Measurements from ENCODE around the gene PDE4A. TPM values are rescaled to one million over a fixed set of nuclear protein-coding genes. Genes with fewer than 3 reads are reported as not detected.
A peak's percentile ranks its signal among the peaks of the same experiment; 100 is the strongest.

Gene PDE4A
- total RNA-seq, 1 experiment from 2014 or later: 0.42 TPM

DNA sequence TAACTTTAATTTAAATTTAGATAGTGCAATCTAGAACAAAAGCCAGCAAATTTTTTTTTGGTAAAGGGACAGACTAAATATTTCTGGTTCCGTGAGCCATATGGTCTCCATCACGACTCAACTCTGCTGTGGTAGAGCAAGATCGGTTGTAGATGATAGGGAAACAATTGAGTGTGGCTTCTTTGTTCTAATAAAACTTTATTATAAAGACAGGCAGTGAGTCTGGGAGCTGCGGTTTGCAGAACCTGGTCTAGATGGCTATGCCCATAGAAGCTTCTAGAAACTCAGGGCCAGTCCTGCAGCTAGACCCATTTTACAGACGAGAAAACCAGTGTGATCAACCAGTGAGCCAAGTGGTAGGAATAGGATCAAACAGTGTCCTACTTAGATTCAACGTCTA lies 28.2 kb upstream of the PDE4A start:
- Mint-ChIP-seq H3K27ac (ENCODE audit: low read depth, unreplicated experiment) (no peak overlapping the region), H3K9me3 (ENCODE audit: unreplicated experiment) (no peaks in the 10 kb centered on the region), H3K36me3 (ENCODE audit: insufficient read depth, unreplicated experiment) (peaks cover 78% of the 10 kb centered on the region), H3K27me3 (ENCODE audit: insufficient read depth, unreplicated experiment) (no peaks in the 10 kb centered on the region), H3K4me1 (ENCODE audit: insufficient read depth, unreplicated experiment) (peaks cover 5% of the 10 kb centered on the region), H3K4me3 (ENCODE audit: unreplicated experiment) (no peak overlapping the region)
- TF ChIP-seq, protein P1, sequence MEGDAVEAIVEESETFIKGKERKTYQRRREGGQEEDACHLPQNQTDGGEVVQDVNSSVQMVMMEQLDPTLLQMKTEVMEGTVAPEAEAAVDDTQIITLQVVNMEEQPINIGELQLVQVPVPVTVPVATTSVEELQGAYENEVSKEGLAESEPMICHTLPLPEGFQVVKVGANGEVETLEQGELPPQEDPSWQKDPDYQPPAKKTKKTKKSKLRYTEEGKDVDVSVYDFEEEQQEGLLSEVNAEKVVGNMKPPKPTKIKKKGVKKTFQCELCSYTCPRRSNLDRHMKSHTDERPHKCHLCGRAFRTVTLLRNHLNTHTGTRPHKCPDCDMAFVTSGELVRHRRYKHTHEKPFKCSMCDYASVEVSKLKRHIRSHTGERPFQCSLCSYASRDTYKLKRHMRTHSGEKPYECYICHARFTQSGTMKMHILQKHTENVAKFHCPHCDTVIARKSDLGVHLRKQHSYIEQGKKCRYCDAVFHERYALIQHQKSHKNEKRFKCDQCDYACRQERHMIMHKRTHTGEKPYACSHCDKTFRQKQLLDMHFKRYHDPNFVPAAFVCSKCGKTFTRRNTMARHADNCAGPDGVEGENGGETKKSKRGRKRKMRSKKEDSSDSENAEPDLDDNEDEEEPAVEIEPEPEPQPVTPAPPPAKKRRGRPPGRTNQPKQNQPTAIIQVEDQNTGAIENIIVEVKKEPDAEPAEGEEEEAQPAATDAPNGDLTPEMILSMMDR (IDR thresholded peaks at IDR 0.05; ENCODE audit: unreplicated experiment): no peak
- POLR2A ChIA-PET: interaction anchor here (0.6 to 1.2 kb wide), 6 partner anchors 9 to 123 kb away, joined by 3 to 5 read pairs (median 4); partner anchors contain the start of genes CDC37, RAVER1 and TYK2
- no TSS peak for BruUV-seq (replicated peaks)
- intact Hi-C loops (cut with micrococcal nuclease): no loop called here
- CTCF ChIA-PET: interaction anchor here (0.6 to 6.4 kb wide), 13 partner anchors 8 to 473 kb away, joined by 3 to 103 read pairs (median 4); partner anchors contain the start of genes CDC37, ICAM1, RAVER1 and TYK2
- no peak for DNase-seq (ENCODE audit: unreplicated experiment)

DNA sequence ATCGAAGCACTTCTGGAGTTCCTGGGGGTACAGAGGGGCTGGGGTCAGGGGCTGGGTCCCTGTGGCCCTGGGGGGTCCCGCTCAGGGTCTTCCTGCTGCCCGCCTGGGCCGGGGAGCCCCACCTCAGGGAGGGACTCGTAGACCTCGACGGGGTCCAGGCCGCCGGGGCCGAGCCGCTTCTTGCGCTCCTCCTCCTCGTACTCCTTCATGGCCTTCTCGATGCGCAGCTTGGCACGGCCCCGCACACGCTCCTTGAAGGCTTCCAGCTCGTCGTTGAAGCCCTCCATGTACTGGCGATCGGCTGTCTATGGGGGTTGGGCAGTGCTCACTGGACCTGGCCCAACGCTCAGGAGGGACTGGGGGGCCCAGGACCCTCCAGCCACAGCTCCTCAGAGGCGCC lies 27.2 kb upstream of the PDE4A start:
- Mint-ChIP-seq H3K4me3 (ENCODE audit: unreplicated experiment) (no peak overlapping the region), H3K9me3 (ENCODE audit: unreplicated experiment) (no peaks in the 10 kb centered on the region), H3K27me3 (ENCODE audit: insufficient read depth, unreplicated experiment) (no peaks in the 10 kb centered on the region), H3K4me1 (ENCODE audit: insufficient read depth, unreplicated experiment) (peaks cover 10% of the 10 kb centered on the region), H3K27ac (ENCODE audit: low read depth, unreplicated experiment) (no peak overlapping the region), H3K36me3 (ENCODE audit: insufficient read depth, unreplicated experiment) (peaks cover 86% of the 10 kb centered on the region)
- no TSS peak for BruUV-seq (replicated peaks)
- CTCF ChIA-PET: interaction anchor here (0.6 to 6.4 kb wide), 7 partner anchors 10 to 500 kb away, joined by 3 to 103 read pairs (median 4); partner anchors contain the start of genes CDC37 and ICAM1
- TF ChIP-seq, protein P1 (IDR thresholded peaks at IDR 0.05; ENCODE audit: unreplicated experiment): no peak
- POLR2A ChIA-PET: interaction anchor here (0.9 kb wide), 2 partner anchors 8 to 9 kb away, joined by 3 to 4 read pairs; no protein-coding TSS in a partner anchor
- intact Hi-C loops (cut with micrococcal nuclease): no loop called here
- DNase-seq (ENCODE audit: unreplicated experiment): no peak

DNA sequence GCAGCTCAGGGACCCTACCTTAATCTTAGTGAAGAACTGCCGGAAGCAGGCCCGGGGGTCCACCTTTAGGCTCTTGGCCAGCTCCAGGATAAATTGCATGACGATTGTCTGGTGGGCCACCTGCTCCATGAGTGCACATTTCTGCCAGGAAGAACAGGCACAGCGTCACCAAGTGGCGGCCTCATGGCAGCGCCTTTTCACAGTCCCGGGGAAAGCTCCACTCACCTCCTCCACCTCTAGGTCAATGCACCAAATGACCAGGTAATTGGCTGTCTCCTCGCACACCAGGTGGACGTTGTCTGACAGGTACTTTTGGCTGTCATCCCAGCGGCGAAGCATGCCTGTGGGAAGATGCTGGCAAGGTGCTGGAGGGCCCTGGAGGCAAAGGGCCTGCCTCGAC lies 25.3 kb upstream of the PDE4A start:
- no peaks in the 10 kb centered on the region for H3K9me3 Mint-ChIP-seq (ENCODE audit: unreplicated experiment)
- intact Hi-C loops (cut with micrococcal nuclease): no loop called here
- POLR2A ChIA-PET: no interaction called here
- no peak for DNase-seq (ENCODE audit: unreplicated experiment)
- H3K27me3 Mint-ChIP-seq (ENCODE audit: insufficient read depth, unreplicated experiment): no peaks in the 10 kb centered on the region
- H3K4me3 Mint-ChIP-seq (ENCODE audit: unreplicated experiment): no peak overlapping the region
- H3K27ac Mint-ChIP-seq (ENCODE audit: low read depth, unreplicated experiment): no peak overlapping the region
- BruUV-seq (replicated peaks): no TSS peak
- peaks cover 13% of the 10 kb centered on the region for H3K4me1 Mint-ChIP-seq (ENCODE audit: insufficient read depth, unreplicated experiment)
- TF ChIP-seq, protein P1 (IDR thresholded peaks at IDR 0.05; ENCODE audit: unreplicated experiment): no peak
- CTCF ChIA-PET: interaction anchor here (0.8 to 6.4 kb wide), 2 partner anchors 126 to 548 kb away, joined by 3 to 103 read pairs; partner anchors contain the start of gene ICAM1
- H3K36me3 Mint-ChIP-seq (ENCODE audit: insufficient read depth, unreplicated experiment): peaks cover 88% of the 10 kb centered on the region

DNA sequence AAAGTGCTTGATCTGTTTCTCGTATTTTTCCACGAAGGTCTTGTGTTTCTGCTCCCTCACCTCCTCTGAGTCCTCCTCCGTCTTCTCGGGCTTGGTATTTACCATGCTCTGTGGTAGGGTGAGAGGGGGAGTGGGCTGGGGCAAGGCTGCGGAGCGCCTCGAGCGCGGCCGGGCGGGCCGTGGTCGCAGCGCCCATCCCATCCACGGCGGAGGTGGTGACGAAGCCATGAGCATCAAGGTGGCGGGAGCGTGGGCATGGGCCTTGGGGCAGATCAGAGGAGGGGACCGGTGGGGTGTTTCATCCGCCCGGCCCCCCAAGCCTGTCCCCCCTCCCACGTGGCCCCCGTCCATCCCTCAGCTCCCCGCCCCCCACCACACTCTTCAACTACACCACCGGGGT lies 24.9 kb upstream of the PDE4A start:
- TF ChIP-seq, protein P1 (IDR thresholded peaks at IDR 0.05; ENCODE audit: unreplicated experiment): no peak
- Mint-ChIP-seq H3K36me3 (ENCODE audit: insufficient read depth, unreplicated experiment) (peaks cover 86% of the 10 kb centered on the region), H3K4me3 (ENCODE audit: unreplicated experiment) (no peak overlapping the region), H3K27me3 (ENCODE audit: insufficient read depth, unreplicated experiment) (no peaks in the 10 kb centered on the region), H3K4me1 (ENCODE audit: insufficient read depth, unreplicated experiment) (peaks cover 13% of the 10 kb centered on the region), H3K27ac (ENCODE audit: low read depth, unreplicated experiment) (no peak overlapping the region), H3K9me3 (ENCODE audit: unreplicated experiment) (no peaks in the 10 kb centered on the region)
- intact Hi-C loops (cut with micrococcal nuclease): no loop called here
- DNase-seq (ENCODE audit: unreplicated experiment): no peak
- CTCF ChIA-PET: interaction anchor here (0.6 to 6.4 kb wide), 4 partner anchors 9 to 548 kb away, joined by 3 to 103 read pairs (median 3); partner anchors contain the start of gene ICAM1
- TSS peak; percentile 59 for BruUV-seq (replicated peaks)
- POLR2A ChIA-PET: no interaction called here
